Upper lobe of right lung (tissue), 1 donor: ENCODE data around the gene TRPM4. TPM values are rescaled to one million over a fixed set of nuclear protein-coding genes. Genes with fewer than 3 reads are reported as not detected.
"Not testable (repeated sequence)": the region's sequence is repeated elsewhere in the genome, so short reads cannot be mapped to it uniquely, and the experiment has no call there.

ENCODE experiments used
- ATAC-seq: fragments of 200-7000 bp; cut with Tn5 transposase; one replicate; pipeline ENCODE4 v1.9.1; 2020; ENCODE audit warnings: mild to moderate bottlenecking, moderate library complexity
- DNase-seq: peaks from one replicate; pipeline ENCODE4 v3.0.0-alpha.2; 2020
- H3K27ac ChIP-seq: fragments of 200-600 bp; one replicate; pipeline ENCODE4 v1.8.0; 2022
- H3K27me3 ChIP-seq: fragments of 200-600 bp; one replicate; pipeline ENCODE4 v1.8.0; 2022; ENCODE audit warnings: mild to moderate bottlenecking
- H3K36me3 ChIP-seq: fragments of 200-600 bp; one replicate; pipeline ENCODE4 v1.8.0; 2022
- H3K4me1 ChIP-seq: fragments of 200-600 bp; one replicate; pipeline ENCODE4 v1.8.0; 2022
- H3K4me3 ChIP-seq: fragments of 200-600 bp; one replicate; pipeline ENCODE4 v1.8.0; 2022; ENCODE audit warnings: mild to moderate bottlenecking
- H3K9me3 ChIP-seq: fragments of 200-600 bp; one replicate; pipeline ENCODE4 v1.8.0; 2022
- CTCF ChIP-seq: fragments of 200-600 bp; IDR thresholded peaks from one replicate; pipeline ENCODE4 v1.8.0; 2022; ENCODE audit warnings: antibody characterized with exemption
- intact Hi-C: fragments of 100-400 bp; cut with DNase I; formaldehyde crosslinking; loops from one replicate; pipeline ENCODE4 v1.11.0; 2022
- total RNA-seq: library from RNA; stranded (reverse); fragmentation: NEBNext Ultra II Directional; extraction: Animal tissue kit (Norgen Biotek cat#: 25700); gene quantifications from one replicate; pipeline ENCODE4 v1.2.1, GENCODE V29; 2021
- donor health status: DM: no; HTN: yes; CAD: no; lungs with severe emphysema.

The TRPM4 gene
- total RNA-seq, 1 donor from 2014 or later = 44.3 TPM

GRCh38 chr19:49140951-49141350 is 16.6 kb upstream of the TRPM4 start:
- intact Hi-C loops = loop anchor here (10.0 kb wide), 1 partner anchor 46 kb away; no protein-coding TSS in a partner anchor

DNA sequence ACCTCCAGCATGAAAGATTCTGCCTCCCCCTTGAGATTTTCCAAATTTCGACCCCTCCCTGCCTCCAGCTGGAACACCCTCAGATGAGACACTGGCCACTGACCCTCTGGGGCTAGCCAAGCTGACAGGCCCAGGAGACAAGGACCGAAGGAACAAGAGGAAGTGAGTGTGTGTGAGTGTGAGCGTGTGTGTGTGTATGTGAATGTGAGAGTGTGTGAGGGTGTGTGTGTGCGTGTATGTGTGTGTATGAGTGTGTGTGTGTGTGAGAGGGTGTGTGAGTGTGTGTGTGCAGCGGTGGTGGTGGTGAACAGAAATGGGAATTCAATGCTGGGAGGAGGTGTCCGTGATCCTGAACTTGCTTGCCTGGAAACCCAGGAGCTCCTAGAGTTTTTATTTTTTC is 16.2 kb upstream of the TRPM4 start:
- peaks cover 13% of the 10 kb centered on the region for H3K4me1 ChIP-seq
- intact Hi-C loops = loop anchor here (10.0 kb wide), 1 partner anchor 47 kb away; no protein-coding TSS in a partner anchor
- H3K36me3 ChIP-seq = no peaks in the 10 kb centered on the region
- H3K9me3 ChIP-seq = no peaks in the 10 kb centered on the region
- ATAC-seq (no peak), DNase-seq (no peak)
- H3K27me3 ChIP-seq = no peaks in the 10 kb centered on the region
- H3K27ac ChIP-seq = no peak overlapping the region
- TF ChIP-seq CTCF = no peak
- H3K4me3 ChIP-seq = no peak overlapping the region

More at GRCh38 chr19:49140951-49141350, 16.6 kb upstream of the TRPM4 start:
- Histone ChIP-seq H3K4me1 (peaks cover 9% of the 10 kb centered on the region), H3K27me3 (no peaks in the 10 kb centered on the region), H3K36me3 (no peaks in the 10 kb centered on the region), H3K27ac (no peak overlapping the region), H3K4me3 (no peak overlapping the region), H3K9me3 (no peaks in the 10 kb centered on the region)
- TF ChIP-seq CTCF = no peak
- ATAC-seq (no peak), DNase-seq (no peak)

- peaks cover 9% of the 10 kb centered on the region for H3K4me1 ChIP-seq
- H3K9me3 ChIP-seq = no peaks in the 10 kb centered on the region
- DNase-seq = peak; percentile 94
- intact Hi-C loops = loop anchor here (10.0 kb wide), 1 partner anchor 48 kb away; no protein-coding TSS in a partner anchor
- TF ChIP-seq CTCF = no peak
- no peaks in the 10 kb centered on the region for H3K27me3 ChIP-seq
- peak overlapping the region; percentile 50 for H3K4me3 ChIP-seq
- no peak overlapping the region for H3K27ac ChIP-seq
- no peaks in the 10 kb centered on the region for H3K36me3 ChIP-seq
- peak; percentile 98 for ATAC-seq
Observed at GRCh38 chr19:49142866-49143335, 14.7 kb upstream of the TRPM4 start.

DNA sequence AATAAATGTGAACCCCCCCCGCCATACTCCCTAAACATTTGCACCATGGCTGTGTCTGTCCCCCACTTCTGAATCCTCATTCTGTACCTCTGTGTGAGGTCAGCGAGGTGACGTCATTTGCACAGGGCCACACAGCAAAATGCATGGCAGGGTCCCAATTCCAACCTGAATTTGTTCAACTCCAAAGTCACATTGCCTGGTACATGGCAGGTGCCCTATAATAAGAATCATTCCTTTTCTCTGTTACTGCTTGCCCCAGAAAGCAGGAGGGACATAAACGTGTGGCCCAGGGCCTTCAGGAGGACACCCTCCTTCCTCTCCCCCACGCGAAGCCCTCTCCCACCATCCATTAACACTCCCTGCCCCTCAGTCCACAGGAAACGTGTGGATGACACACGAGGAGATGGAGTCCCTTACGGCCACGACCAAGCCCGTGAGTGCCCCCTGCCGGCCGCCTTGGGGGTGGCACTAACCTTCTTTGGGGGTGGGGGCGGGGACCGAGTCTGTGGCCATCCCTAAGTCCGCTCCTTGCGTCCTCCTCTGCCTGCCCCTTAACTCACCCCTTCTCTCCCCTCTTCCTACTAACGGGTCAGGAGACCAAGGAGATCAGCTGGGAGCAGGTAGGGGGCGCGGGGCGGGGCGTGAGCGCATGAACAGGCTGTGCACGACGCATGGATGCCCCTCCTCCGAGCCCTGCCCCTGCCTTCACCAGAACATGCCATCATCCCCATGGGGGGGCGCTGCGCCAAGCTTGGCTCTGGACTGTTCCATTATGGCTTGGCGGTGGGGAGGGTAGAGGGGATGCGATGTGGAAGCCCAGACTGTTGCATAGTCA is 11.8 kb upstream of the TRPM4 start:
- ATAC-seq = peak; percentile 51
- intact Hi-C loops = loop anchor here (10.0 kb wide), 1 partner anchor 51 kb away; no protein-coding TSS in a partner anchor
- H3K4me1 ChIP-seq = peaks cover 23% of the 10 kb centered on the region

GRCh38 chr19:49146408-49146770 is 11.2 kb upstream of the TRPM4 start:
- not testable (repeated sequence) for DNase-seq, H3K9me3 ChIP-seq, H3K4me3 ChIP-seq, H3K27ac ChIP-seq, ATAC-seq, H3K36me3 ChIP-seq, H3K27me3 ChIP-seq
- intact Hi-C loops = loop anchor here (10.0 kb wide), 1 partner anchor 52 kb away; no protein-coding TSS in a partner anchor
- H3K4me1 ChIP-seq = peaks cover 23% of the 10 kb centered on the region

More for the DNA sequence above, 11.8 kb upstream of the TRPM4 start:
- H3K36me3 ChIP-seq = no peaks in the 10 kb centered on the region
- no peaks in the 10 kb centered on the region for H3K27me3 ChIP-seq
- H3K9me3 ChIP-seq = no peaks in the 10 kb centered on the region
- peak; percentile 90 for TF ChIP-seq CTCF
- no peak overlapping the region for H3K27ac ChIP-seq
- no peak overlapping the region for H3K4me3 ChIP-seq
- DNase-seq = peak; percentile 88

- Histone ChIP-seq H3K4me3 (peak overlapping the region; percentile 72), H3K36me3 (no peaks in the 10 kb centered on the region), H3K9me3 (no peaks in the 10 kb centered on the region), H3K27me3 (no peaks in the 10 kb centered on the region), H3K4me1 (peaks cover 23% of the 10 kb centered on the region), H3K27ac (peak overlapping the region; percentile 51)
- no peak for TF ChIP-seq CTCF
- DNase-seq (no peak), ATAC-seq (no peak)
- intact Hi-C loops = loop anchor here (10.0 kb wide), 1 partner anchor 53 kb away; no protein-coding TSS in a partner anchor
Observed at GRCh38 chr19:49148044-49148682, 9.4 kb upstream of the TRPM4 start.
